ENCODE results near the gene ATP6V1G2.

Gene ATP6V1G2

DNA sequence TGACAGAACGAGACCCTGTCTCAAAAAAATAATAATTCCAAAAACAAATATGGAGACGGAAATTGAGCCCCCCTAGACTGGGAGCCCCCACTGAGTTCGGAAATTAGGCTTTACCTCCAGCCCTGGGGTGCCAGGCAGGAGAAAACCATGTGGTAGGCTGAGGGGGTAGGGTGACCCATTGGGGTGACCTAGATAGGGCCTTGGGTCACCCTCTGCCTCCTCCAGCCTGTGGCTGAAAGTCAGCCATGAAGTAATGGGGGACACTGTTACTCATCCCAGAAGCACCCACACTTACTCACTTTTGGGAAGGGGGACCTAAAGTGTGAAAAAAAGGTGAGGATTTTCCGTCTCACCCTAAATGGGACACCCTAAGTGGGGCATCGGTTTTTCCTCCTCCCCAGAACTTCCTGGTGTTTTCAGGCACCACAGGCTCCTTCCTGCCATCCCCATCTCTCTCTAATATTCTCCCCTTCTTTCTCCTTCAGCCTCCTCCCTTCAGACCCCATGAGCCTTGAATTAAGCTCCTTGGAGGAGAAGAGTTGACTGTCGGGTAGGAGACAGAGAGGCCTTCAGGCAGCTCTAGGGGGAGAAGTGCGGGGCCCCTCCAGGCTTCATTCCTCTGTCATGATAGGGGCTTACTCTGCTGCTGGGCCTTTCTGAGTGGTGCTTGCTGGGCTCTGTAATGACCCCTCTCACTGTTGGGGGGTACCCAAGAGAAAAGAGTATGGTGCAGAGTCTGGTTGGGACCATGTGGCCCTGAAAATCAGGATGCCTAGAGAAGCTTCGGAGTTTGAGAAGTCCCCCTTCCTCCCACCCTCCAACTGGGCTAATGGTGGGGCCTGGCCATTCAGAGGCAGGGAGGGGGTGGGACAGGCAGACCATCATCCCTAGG, 33.4 kb upstream of the ATP6V1G2 start:
- TF ChIP-seq, protein P1, sequence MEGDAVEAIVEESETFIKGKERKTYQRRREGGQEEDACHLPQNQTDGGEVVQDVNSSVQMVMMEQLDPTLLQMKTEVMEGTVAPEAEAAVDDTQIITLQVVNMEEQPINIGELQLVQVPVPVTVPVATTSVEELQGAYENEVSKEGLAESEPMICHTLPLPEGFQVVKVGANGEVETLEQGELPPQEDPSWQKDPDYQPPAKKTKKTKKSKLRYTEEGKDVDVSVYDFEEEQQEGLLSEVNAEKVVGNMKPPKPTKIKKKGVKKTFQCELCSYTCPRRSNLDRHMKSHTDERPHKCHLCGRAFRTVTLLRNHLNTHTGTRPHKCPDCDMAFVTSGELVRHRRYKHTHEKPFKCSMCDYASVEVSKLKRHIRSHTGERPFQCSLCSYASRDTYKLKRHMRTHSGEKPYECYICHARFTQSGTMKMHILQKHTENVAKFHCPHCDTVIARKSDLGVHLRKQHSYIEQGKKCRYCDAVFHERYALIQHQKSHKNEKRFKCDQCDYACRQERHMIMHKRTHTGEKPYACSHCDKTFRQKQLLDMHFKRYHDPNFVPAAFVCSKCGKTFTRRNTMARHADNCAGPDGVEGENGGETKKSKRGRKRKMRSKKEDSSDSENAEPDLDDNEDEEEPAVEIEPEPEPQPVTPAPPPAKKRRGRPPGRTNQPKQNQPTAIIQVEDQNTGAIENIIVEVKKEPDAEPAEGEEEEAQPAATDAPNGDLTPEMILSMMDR (IDR thresholded peaks at IDR 0.05; ENCODE audit: low read depth, low read length, missing control alignments): no peak
- DNase-seq (ENCODE audit: extremely low read depth, low read depth): no peak
- H3K4me3 ChIP-seq (replicated peaks; ENCODE audit: low read depth, low read length): no peak overlapping the region

DNA sequence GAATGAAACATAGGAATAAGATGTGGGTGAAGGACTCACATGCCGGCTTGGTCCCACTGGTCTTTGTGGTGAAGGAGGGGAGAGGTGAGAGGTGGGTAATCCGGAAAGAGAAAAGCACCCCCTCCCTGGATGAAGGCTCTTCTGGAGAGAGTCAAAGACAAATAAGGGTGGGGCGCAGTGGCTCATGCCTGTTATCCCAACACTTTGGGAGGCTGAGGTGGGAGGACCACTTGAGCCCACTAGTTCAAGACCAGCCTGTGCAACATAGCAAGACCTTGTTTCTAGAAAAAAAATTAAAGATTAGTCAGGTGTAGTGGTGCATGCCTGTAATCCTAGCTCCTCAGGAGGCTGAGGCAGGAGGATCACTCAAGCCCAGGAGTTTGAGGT, 32.7 kb upstream of the ATP6V1G2 start:
- H3K4me3 ChIP-seq (replicated peaks; ENCODE audit: low read depth, low read length): no peak overlapping the region
- TF ChIP-seq, protein P1 (IDR thresholded peaks at IDR 0.05; ENCODE audit: low read depth, low read length, missing control alignments): no peak
- no peak for DNase-seq (ENCODE audit: extremely low read depth, low read depth)

DNA sequence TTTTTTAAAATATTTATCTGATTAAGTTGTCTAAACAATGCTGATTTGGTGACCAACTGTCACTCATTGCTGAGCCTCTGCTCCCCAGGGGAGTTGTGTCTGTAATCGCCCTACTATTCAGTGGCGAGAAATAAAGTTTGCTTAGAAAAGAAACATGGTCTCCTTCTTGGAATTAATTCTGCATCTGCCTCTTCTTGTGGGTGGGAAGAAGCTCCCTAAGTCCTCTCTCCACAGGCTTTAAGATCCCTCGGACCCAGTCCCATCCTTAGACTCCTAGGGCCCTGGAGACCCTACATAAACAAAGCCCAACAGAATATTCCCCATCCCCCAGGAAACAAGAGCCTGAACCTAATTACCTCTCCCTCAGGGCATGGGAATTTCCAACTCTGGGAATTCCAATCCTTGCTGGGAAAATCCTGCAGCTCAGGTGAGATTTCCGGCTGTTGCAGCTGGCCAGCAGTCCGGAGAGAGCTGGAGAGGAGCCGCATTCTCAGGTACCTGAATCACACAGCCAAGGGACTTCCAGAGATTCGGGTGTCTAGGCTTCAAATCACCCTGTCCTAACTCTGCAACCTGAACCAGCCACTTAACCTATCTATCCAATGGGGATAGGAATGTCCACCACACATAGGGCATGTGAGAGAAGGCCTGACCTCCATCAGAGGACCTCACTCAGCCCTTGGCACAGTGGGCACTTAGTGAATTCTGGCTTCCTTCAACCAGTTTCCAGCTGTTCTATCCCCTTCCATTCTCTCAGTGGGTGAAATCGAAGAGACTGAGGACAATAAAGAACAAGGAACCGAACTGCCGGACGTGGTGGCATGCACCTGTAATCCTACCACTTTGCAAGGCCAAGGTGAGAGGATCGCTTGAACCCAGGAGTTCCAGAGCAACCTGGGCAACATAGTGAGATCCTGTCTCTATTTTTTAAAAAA, 32.0 kb upstream of the ATP6V1G2 start:
- DNase-seq (ENCODE audit: extremely low read depth, low read depth): no peak
- TF ChIP-seq, protein P1 (IDR thresholded peaks at IDR 0.05; ENCODE audit: low read depth, low read length, missing control alignments): no peak
- H3K4me3 ChIP-seq (replicated peaks; ENCODE audit: low read depth, low read length): no peak overlapping the region

DNA sequence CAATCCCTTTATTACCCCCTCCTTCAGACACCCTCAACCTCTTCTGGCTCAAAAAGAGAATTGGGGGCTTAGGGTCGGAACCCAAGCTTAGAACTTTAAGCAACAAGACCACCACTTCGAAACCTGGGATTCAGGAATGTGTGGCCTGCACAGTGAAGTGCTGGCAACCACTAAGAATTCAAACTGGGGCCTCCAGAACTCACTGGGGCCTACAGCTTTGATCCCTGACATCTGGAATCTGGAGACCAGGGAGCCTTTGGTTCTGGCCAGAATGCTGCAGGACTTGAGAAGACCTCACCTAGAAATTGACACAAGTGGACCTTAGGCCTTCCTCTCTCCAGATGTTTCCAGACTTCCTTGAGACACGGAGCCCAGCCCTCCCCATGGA, 31.2 kb upstream of the ATP6V1G2 start:
- no peak overlapping the region for H3K4me3 ChIP-seq (replicated peaks; ENCODE audit: low read depth, low read length)
- TF ChIP-seq, protein P1 (IDR thresholded peaks at IDR 0.05; ENCODE audit: low read depth, low read length, missing control alignments): no peak
- no peak for DNase-seq (ENCODE audit: extremely low read depth, low read depth)

DNA sequence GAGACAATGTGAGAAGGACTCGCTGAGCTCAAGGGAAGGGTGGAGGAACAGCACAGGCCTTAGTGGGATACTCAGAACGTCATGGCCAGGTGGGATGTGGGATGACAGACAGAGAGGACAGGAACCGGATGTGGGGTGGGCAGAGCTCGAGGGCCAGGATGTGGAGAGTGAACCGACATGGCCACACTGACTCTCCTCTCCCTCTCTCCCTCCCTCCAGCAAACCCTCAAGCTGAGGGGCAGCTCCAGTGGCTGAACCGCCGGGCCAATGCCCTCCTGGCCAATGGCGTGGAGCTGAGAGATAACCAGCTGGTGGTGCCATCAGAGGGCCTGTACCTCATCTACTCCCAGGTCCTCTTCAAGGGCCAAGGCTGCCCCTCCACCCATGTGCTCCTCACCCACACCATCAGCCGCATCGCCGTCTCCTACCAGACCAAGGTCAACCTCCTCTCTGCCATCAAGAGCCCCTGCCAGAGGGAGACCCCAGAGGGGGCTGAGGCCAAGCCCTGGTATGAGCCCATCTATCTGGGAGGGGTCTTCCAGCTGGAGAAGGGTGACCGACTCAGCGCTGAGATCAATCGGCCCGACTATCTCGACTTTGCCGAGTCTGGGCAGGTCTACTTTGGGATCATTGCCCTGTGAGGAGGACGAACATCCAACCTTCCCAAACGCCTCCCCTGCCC, 30.6 kb upstream of the ATP6V1G2 start:
- TF ChIP-seq, protein P1 (IDR thresholded peaks at IDR 0.05; ENCODE audit: low read depth, low read length, missing control alignments): no peak
- DNase-seq (ENCODE audit: extremely low read depth, low read depth): no peak
- no peak overlapping the region for H3K4me3 ChIP-seq (replicated peaks; ENCODE audit: low read depth, low read length)

DNA sequence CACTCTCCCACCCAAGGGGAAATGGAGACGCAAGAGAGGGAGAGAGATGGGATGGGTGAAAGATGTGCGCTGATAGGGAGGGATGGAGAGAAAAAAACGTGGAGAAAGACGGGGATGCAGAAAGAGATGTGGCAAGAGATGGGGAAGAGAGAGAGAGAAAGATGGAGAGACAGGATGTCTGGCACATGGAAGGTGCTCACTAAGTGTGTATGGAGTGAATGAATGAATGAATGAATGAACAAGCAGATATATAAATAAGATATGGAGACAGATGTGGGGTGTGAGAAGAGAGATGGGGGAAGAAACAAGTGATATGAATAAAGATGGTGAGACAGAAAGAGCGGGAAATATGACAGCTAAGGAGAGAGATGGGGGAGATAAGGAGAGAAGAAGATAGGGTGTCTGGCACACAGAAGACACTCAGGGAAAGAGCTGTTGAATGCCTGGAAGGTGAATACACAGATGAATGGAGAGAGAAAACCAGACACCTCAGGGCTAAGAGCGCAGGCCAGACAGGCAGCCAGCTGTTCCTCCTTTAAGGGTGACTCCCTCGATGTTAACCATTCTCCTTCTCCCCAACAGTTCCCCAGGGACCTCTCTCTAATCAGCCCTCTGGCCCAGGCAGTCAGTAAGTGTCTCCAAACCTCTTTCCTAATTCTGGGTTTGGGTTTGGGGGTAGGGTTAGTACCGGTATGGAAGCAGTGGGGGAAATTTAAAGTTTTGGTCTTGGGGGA, 29.7 kb upstream of the ATP6V1G2 start:
- DNase-seq (ENCODE audit: extremely low read depth, low read depth): no peak
- H3K4me3 ChIP-seq (replicated peaks; ENCODE audit: low read depth, low read length): no peak overlapping the region
- TF ChIP-seq, protein P1 (IDR thresholded peaks at IDR 0.05; ENCODE audit: low read depth, low read length, missing control alignments): no peak
